Measurements from ENCODE around the gene FAM120A. TPM values are rescaled to one million over a fixed set of nuclear protein-coding genes. Genes with fewer than 3 reads are reported as not detected.

The FAM120A gene
- total and polyA plus RNA-seq, 2 of the 13 experiments (the other 11 are each of a cell fraction or from before 2014, with no cell fraction given) = 41.3 to 44.4 TPM

- TF ChIP-seq GRHL1 (CRISPR knock-in tag; conservative IDR thresholded peaks at IDR 0.05) (no peak), ZNF501 (CRISPR knock-in tag; IDR thresholded peaks at IDR 0.05) (no peak), ZNF143 (CRISPR knock-in tag; IDR thresholded peaks at IDR 0.05) (no peak), GATAD2A (CRISPR knock-in tag; IDR thresholded peaks at IDR 0.05) (no peak), ZNF75D (CRISPR knock-in tag; IDR thresholded peaks at IDR 0.05; ENCODE audit: borderline replicate concordance) (no peak), ZMYM2 (CRISPR knock-in tag; IDR thresholded peaks at IDR 0.05) (no peak), NFYB (CRISPR knock-in tag; IDR thresholded peaks at IDR 0.05) (no peak)
These were observed 19.6 kb downstream of the FAM120A start (continued) for GRCh38 chr9:93471124-93471523.

GRCh38 chr9:93473411-93473810, 21.9 kb downstream of the FAM120A start:
- peaks cover 29% of the 10 kb centered on the region for H3K4me1 ChIP-seq (ENCODE audit: insufficient read depth, low read length)
- no peak for DNase-seq (ENCODE audit: low spot score)
- no peak overlapping the region for H3K27ac ChIP-seq (ENCODE audit: extremely low read length, insufficient read depth, low read length)
- no peak overlapping the region for H2AFZ ChIP-seq (ENCODE audit: low read length)
- no peaks in the 10 kb centered on the region for H3K9me3 ChIP-seq (ENCODE audit: low read length)
- BruUV-seq (replicated peaks) = no TSS peak
- H3K4me3 ChIP-seq (replicated peaks in 1 of 3; ENCODE audit: insufficient read depth in 1 of 3, low read depth in 2 of 3, low read length in 3 of 3) = no peak overlapping the region
- no peak for ATAC-seq
- 0 out of 2 replicates have a peak, but pooled peaks have one; percentile 7 for TF ChIP-seq CEBPB (IDR thresholded peaks at IDR 0.05; ENCODE audit: borderline replicate concordance, low read depth, low read length)
- TF ChIP-seq MLX (CRISPR knock-in tag; IDR thresholded peaks at IDR 0.05) = no peak
- H3K9ac ChIP-seq (ENCODE audit: insufficient read depth, low read depth, low read length) = no peak overlapping the region
- no peaks in the 10 kb centered on the region for H3K27me3 ChIP-seq (ENCODE audit: control insufficient read depth in 1 of 2, insufficient read depth in 2 of 2, low read length in 2 of 2)
- peaks cover 4 to 29% of the 10 kb centered on the region in 2 experiments for H3K36me3 ChIP-seq (replicated peaks in 1 of 2; ENCODE audit: control insufficient read depth in 1 of 2, insufficient read depth in 2 of 2, low read length in 2 of 2)
- H3K79me2 ChIP-seq (ENCODE audit: insufficient read depth, low read length) = peaks cover 57% of the 10 kb centered on the region
- no peaks in the 10 kb centered on the region; the same call in 1 of the 2 replicates for H4K20me1 ChIP-seq (ENCODE audit: insufficient read depth, low read length)
- H3K4me2 ChIP-seq (ENCODE audit: low read depth, low read length) = no peak overlapping the region
- in situ Hi-C loops (cut with HindIII; ENCODE audit: extremely low pct_ligation_motif_present, low pct_unique_long_range_greater_than_20kb) (no loop called here), intact Hi-C loops (cut with micrococcal nuclease; ENCODE audit: unreplicated experiment) (no loop called here)
- WGBS (ENCODE audit: low lambda C conversion rate) = 86% methylated on average over 5 of the region's 5 CpGs
- CTCF ChIA-PET (ENCODE audit: low intra/inter-chr PET ratio, low total read pairs) = no interaction called here
- FAIRE-seq = no peak
- POLR2A ChIA-PET = no interaction called here

Data from HepG2 (cell line).